Neural progenitor cell (in vitro differentiated cells): ENCODE data around the gene OPCML.

Experiments
- EZH2phosphoT487 ChIP-seq: fragments of 200-600 bp; sonication (generic); IDR thresholded peaks from 2 replicates; pipeline ENCODE4 v1.6.1; 2017; ENCODE audit warnings: antibody characterized with exemption
- TF ChIP-seq, protein P1 (sequence below): fragments of 200-600 bp; sonication (generic); IDR thresholded peaks from 2 replicates; pipeline ENCODE4 v1.5.1; 2017; ENCODE audit warnings: antibody characterized with exemption, mild to moderate bottlenecking

DNA sequence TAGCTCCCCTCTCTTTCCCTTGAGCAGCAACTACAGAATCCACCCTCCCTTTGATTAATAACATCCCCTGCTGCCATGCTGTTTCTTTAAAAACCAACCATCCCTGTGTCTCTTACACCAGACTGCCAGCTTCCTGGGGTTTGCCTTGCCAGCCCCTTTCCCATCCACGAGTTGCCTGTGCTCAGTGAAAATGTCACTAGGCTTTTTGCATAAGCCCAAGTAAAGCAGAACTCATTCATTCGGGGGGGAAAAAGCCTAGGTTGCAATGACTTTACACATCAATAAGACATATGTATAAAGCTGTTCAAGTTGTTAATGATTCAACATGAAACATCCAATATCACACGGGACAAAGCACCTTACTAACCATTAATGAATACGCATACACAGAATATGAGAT lies 398.7 kb downstream of the OPCML start:
- TF ChIP-seq, protein P1, sequence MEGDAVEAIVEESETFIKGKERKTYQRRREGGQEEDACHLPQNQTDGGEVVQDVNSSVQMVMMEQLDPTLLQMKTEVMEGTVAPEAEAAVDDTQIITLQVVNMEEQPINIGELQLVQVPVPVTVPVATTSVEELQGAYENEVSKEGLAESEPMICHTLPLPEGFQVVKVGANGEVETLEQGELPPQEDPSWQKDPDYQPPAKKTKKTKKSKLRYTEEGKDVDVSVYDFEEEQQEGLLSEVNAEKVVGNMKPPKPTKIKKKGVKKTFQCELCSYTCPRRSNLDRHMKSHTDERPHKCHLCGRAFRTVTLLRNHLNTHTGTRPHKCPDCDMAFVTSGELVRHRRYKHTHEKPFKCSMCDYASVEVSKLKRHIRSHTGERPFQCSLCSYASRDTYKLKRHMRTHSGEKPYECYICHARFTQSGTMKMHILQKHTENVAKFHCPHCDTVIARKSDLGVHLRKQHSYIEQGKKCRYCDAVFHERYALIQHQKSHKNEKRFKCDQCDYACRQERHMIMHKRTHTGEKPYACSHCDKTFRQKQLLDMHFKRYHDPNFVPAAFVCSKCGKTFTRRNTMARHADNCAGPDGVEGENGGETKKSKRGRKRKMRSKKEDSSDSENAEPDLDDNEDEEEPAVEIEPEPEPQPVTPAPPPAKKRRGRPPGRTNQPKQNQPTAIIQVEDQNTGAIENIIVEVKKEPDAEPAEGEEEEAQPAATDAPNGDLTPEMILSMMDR: no peak
- no peak for TF ChIP-seq EZH2phosphoT487
